T-helper 1 cell treated with Interleukin-12 subunit alpha and Interleukin-12 subunit beta and Interleukin-4 antibody, amounts not matched to agents 30 μg/mL and 1 μg/mL, for 36 hours (primary cell): Measurements from ENCODE around the gene KIF11.
"Not testable (repeated sequence)": the region's sequence is repeated elsewhere in the genome, so short reads cannot be mapped to it uniquely, and the experiment has no call there.

Source experiments
- H3K27ac Mint-ChIP-seq: one replicate; pipeline ENCODE4 v1.8.0; 2021; ENCODE audit warnings: mild to moderate bottlenecking, mixed read lengths
- H3K27me3 Mint-ChIP-seq: one replicate; pipeline ENCODE4 v1.8.0; 2021; ENCODE audit warnings: low read depth, mixed read lengths
- H3K36me3 Mint-ChIP-seq: one replicate; pipeline ENCODE4 v1.8.0; 2021; ENCODE audit warnings: low read depth, mixed read lengths
- H3K4me1 Mint-ChIP-seq: one replicate; pipeline ENCODE4 v1.8.0; 2021; ENCODE audit warnings: low read depth, mixed read lengths
- H3K4me3 Mint-ChIP-seq: one replicate; pipeline ENCODE4 v1.8.0; 2021; ENCODE audit warnings: mild to moderate bottlenecking, moderate library complexity, mixed read lengths
- H3K9me3 Mint-ChIP-seq: one replicate; pipeline ENCODE4 v1.8.0; 2021; ENCODE audit warnings: mixed read lengths

Gene KIF11

DNA sequence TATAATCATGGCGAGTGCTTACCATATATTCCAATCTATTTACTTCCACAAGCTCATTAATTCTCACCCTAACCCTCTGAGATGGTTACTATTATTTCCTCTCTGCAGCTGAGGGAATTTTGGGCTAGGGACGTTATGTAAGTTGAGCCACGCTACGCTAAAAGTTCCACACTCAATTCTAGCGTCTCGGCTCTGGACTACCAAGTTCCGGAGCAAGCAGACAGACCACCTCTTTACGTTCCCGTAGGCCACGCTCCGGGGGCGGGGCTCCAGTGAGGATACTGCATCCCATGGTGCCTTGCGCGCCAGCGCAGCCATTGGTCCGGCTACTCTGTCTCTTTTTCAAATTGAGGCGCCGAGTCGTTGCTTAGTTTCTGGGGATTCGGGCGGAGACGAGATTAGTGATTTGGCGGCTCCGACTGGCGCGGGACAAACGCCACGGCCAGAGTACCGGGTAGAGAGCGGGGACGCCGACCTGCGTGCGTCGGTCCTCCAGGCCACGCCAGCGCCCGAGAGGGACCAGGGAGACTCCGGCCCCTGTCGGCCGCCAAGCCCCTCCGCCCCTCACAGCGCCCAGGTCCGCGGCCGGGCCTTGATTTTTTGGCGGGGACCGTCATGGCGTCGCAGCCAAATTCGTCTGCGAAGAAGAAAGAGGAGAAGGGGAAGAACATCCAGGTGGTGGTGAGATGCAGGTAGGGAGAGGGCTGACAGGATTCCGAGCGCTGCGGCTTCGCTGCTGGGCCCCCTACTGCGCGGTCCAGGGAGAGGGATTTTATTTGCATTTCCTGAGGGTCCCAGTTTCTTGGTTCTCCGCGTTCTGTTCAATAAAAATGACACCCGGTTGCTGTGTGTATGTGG, at the start of gene KIF11:
Gene KIF11 (plus strand): TSS at position 370 of the 858 bp plus-strand sequence. CDS start 246 bp downstream, at position 616.
- H3K27me3 Mint-ChIP-seq = no peaks in the 10 kb centered on the region
- H3K9me3 Mint-ChIP-seq = no peaks in the 10 kb centered on the region
- H3K36me3 Mint-ChIP-seq = peaks cover 6% of the 10 kb centered on the region
- peak within 1 kb of the TSS; percentile 90 for H3K4me3 Mint-ChIP-seq
- H3K27ac Mint-ChIP-seq = peak within 1 kb of the TSS; percentile 98
- peaks cover 50% of the 10 kb centered on the region for H3K4me1 Mint-ChIP-seq

DNA sequence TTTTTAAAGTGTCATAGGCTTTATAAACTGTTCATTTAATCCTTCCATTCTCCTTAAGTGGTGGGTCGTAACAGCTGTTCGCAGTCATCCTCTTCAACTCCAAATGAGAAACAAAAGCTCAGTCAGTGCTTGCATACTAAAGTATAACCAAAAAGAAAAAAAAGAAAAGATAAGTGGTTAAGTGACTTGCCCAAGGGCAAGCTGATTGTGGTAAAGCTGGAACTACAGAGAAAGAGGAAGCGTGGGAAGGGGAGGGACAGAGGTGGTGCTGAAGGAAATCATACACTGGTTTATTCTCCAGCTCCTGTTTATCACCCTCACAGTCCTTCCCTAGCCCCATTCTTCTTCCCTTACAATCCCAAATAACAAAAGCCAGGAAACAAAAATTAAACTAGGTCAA, 48.6 kb upstream of the KIF11 start:
- no peaks in the 10 kb centered on the region for H3K27me3 Mint-ChIP-seq
- no peaks in the 10 kb centered on the region for H3K9me3 Mint-ChIP-seq
- peaks cover 14% of the 10 kb centered on the region for H3K4me1 Mint-ChIP-seq
- peak overlapping the region; percentile 10 for H3K4me3 Mint-ChIP-seq
- peak overlapping the region; percentile 47 for H3K27ac Mint-ChIP-seq
- H3K36me3 Mint-ChIP-seq = no peaks in the 10 kb centered on the region

DNA sequence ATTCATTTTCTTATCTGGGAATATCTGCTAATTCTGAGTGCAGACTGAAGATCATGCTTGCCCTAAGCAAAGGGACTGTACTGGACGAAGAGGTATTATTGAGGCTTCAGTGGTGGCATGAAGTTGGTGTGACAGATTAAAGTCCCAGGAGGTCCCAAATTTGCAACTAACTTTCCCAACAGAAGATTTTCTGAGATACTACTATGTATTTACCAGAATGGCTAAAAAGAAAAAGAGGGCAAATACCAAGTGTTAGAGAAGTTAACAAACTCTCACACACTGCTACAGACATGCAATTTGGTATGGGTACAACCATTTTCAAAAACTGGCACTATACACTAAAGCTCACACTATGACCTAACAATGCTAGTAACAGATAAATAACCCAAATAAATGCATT, 47.4 kb upstream of the KIF11 start:
- peaks cover 14% of the 10 kb centered on the region for H3K4me1 Mint-ChIP-seq
- H3K36me3 Mint-ChIP-seq = no peaks in the 10 kb centered on the region
- H3K4me3 Mint-ChIP-seq = no peak overlapping the region
- H3K9me3 Mint-ChIP-seq = no peaks in the 10 kb centered on the region
- no peaks in the 10 kb centered on the region for H3K27me3 Mint-ChIP-seq
- no peak overlapping the region for H3K27ac Mint-ChIP-seq

DNA sequence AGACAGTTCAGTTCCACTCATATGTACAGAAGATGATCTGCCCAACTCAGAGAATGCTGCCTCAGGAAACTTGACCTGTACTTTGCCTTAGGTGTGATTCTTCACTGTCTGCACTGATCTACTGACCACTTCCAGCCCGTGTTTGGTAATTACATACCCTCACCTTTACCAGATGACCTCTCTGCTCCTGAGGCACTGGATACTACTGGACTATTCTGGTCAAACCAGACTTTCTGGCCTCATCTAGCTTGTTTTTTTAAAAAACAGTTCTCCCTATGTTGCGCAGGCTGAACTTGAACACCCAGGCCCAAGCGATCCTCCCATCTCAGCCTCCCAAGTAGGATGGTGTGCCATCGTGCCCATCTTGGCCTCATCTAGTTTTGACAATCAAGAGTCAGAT, 45.3 kb upstream of the KIF11 start:
- H3K9me3 Mint-ChIP-seq = no peaks in the 10 kb centered on the region
- H3K4me1 Mint-ChIP-seq = peaks cover 14% of the 10 kb centered on the region
- H3K27me3 Mint-ChIP-seq = no peaks in the 10 kb centered on the region
- peaks cover 6% of the 10 kb centered on the region for H3K36me3 Mint-ChIP-seq
- no peak overlapping the region for H3K4me3 Mint-ChIP-seq
- H3K27ac Mint-ChIP-seq = no peak overlapping the region

DNA sequence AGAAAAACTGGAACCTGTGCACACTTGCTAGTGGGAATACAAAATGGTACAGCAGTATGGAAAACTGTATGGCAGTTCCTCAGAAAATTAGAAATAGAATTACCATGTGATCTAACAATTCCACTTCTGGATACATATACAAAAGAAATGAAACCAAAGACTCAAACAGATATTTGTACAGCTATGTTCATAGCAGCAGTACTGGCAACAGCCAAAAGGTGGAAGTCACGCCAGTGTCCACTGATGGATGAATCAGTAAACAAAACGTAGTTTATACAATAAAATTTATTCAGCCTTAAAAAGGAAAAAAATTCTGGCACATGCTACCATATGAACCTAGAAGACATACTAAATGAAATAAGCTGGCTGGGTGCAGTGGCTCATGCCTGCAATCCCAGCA, 42.0 kb upstream of the KIF11 start:
- Mint-ChIP-seq H3K36me3 (peaks cover 29% of the 10 kb centered on the region), H3K27ac (no peak overlapping the region), H3K27me3 (no peaks in the 10 kb centered on the region), H3K9me3 (peaks cover 10% of the 10 kb centered on the region), H3K4me1 (no peaks in the 10 kb centered on the region), H3K4me3 (no peak overlapping the region)

DNA sequence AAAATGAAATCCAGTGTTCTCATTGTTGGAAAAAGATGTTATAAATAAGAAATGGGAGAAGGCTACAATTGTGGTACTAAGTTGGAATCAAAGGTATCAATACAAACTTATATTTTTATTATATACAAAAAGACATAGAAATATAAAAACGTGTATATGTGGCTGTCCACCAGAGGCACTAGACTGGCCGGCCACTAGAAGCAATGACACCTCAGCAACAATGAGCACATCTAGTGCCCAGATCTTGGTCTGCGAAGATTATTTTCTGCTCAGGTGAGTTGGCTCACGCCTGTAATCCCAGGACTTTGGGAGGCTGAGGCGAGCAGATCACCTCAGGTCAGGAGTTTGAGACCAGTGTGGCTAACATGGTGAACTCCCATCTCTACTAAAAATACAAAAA, 40.6 kb upstream of the KIF11 start:
- no peak overlapping the region for H3K27ac Mint-ChIP-seq

DNA sequence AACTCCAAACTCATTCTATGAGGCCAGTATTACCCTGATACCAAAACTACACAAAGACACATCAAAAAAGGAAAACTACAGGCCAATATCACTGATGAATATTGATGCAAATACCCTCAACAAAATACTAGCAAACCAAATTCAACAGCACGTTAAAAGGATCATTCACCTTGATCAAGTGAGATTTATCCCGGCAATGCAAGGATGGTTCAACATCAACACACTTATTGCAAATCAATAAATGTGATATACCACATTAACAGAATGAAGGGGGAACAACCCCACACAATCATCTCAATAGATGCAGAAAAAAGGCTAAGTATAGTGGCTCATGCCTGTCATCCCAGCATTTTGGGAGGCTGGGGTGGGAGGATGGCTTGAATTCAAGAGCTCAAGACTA, 39.0 kb upstream of the KIF11 start:
- H3K27me3 Mint-ChIP-seq = no peaks in the 10 kb centered on the region
- no peaks in the 10 kb centered on the region for H3K4me1 Mint-ChIP-seq
- H3K36me3 Mint-ChIP-seq = peaks cover 43% of the 10 kb centered on the region
- H3K27ac Mint-ChIP-seq = no peak overlapping the region
- no peak overlapping the region for H3K4me3 Mint-ChIP-seq
- peaks cover 10% of the 10 kb centered on the region for H3K9me3 Mint-ChIP-seq

More for the DNA sequence above, 40.6 kb upstream of the KIF11 start:
- peaks cover 35% of the 10 kb centered on the region for H3K36me3 Mint-ChIP-seq
- H3K4me1 Mint-ChIP-seq = no peaks in the 10 kb centered on the region
- peaks cover 10% of the 10 kb centered on the region for H3K9me3 Mint-ChIP-seq
- H3K4me3 Mint-ChIP-seq = no peak overlapping the region
- no peaks in the 10 kb centered on the region for H3K27me3 Mint-ChIP-seq

DNA sequence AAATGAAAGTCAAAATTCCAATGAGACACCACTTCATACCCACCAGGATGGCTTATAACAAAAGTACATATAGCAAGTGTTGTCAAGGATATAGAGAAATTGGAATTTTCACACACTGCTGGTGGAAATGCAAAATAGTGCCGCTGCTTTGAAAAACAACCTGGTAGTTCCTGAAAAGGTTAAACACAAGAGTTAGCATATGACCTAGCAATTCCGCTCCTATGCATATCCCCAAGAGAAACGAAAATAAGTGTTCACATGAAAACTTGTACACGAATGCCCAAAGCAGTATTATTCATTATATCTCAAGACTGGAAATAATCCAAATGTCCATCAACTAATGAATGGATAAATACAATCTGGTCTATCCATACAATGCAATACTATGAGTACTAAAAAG, 33.9 kb upstream of the KIF11 start:
- Mint-ChIP-seq H3K27me3 (no peaks in the 10 kb centered on the region), H3K4me1 (peaks cover 1% of the 10 kb centered on the region), H3K27ac (no peak overlapping the region), H3K36me3 (peaks cover 54% of the 10 kb centered on the region), H3K9me3 (peaks cover 9% of the 10 kb centered on the region), H3K4me3 (no peak overlapping the region)

DNA sequence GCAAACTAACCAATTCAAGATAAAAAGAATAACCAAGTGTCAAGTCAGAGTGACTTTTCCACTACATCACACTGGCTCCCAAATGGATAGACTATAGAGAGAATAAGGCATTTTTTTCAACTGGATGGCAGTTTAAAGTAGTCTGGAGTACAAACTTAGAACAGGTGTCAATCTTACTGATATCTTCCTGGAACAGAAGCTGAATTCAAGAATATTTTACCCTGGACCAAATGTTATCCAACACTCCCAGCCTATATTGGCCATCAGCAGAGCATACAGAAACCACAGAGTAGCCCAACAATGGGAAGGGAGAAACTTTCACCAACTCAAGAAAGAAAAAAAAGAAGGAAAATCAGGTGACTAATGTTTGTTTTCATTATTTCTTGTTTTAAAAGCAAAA, 30.5 kb upstream of the KIF11 start:
- Mint-ChIP-seq H3K27ac (no peak overlapping the region), H3K9me3 (peaks cover 9% of the 10 kb centered on the region), H3K36me3 (peaks cover 43% of the 10 kb centered on the region), H3K27me3 (no peaks in the 10 kb centered on the region), H3K4me3 (no peak overlapping the region), H3K4me1 (peaks cover 7% of the 10 kb centered on the region)

DNA sequence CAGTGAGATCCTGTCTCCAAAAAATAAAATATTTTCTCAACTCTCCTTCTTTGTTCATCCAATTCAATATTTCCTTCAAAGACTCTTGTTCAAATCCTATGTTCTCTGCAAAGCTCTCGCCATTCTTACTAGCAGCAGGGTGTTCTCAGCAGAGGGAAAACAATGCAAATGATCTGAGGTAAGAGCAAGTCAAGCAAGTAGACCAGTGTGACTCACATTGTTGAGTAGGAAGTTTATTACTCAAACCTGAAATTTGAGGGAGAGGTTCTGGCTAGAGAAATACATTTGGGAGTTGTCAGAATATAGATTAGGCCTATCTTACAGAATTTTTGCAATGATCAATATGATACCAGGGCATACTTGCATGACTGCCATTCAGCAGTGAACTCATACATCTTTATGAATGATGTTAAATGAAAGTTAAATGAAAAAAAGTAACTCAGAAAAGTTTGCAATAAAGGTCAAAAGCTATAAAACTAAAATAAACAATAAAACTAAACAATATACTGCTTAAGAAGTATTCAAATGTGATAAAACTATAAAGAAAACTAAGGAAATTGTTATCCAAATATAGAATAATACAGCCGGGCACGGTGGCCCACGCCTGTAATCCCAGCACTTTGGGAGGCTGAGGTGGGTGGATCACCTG, 24.9 kb upstream of the KIF11 start:
- Mint-ChIP-seq H3K4me3 (no peak overlapping the region), H3K9me3 (no peaks in the 10 kb centered on the region), H3K36me3 (peaks cover 25% of the 10 kb centered on the region), H3K27me3 (no peaks in the 10 kb centered on the region), H3K4me1 (peaks cover 29% of the 10 kb centered on the region), H3K27ac (no peak overlapping the region)

DNA sequence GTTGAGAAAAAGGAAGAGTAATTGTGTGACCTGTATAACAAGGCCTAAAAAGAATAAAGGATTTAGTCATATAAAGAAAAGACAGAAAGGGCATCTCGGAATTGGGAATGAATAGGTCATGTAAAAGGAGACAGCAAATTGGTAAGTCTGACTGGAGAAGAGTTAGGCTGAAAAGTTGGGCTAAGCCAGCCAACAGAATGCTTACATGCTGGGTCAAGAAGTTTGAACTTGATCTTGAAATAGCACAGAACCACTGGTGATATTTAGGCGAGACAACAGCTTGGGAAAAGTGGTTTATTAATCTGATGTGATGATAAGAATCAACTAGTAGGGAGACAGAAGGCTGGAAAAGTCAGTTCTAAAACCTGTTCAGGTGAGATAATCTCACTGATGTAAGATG, 23.9 kb upstream of the KIF11 start:
- Mint-ChIP-seq H3K27me3 (no peaks in the 10 kb centered on the region), H3K36me3 (peaks cover 21% of the 10 kb centered on the region)

DNA sequence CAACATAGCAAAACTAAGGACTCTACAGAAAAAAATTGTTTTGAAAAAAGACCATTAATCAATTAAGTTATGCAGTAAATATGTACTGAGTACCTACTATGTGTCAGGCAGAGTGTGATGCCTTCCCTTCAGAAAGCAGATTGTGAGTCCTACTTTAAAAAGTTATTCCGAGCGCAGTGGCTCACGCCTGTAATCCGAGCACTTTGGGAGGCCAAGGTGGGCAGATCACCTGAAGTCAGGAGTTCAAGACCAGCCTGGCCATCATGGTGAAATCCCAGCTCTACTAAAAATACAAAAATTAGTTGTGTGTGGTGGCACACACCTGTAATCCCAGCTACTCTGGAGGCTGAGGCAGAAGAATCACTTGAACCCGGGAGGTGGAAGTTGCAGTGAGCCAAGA, 23.3 kb upstream of the KIF11 start:
- not testable (repeated sequence) for H3K27ac Mint-ChIP-seq, H3K27me3 Mint-ChIP-seq, H3K9me3 Mint-ChIP-seq, H3K4me3 Mint-ChIP-seq
- Mint-ChIP-seq H3K4me1 (peaks cover 30% of the 10 kb centered on the region), H3K36me3 (peaks cover 20% of the 10 kb centered on the region)

More for the DNA sequence above, 23.9 kb upstream of the KIF11 start:
- Mint-ChIP-seq H3K9me3 (no peaks in the 10 kb centered on the region), H3K27ac (no peak overlapping the region), H3K4me3 (no peak overlapping the region), H3K4me1 (peaks cover 27% of the 10 kb centered on the region)

DNA sequence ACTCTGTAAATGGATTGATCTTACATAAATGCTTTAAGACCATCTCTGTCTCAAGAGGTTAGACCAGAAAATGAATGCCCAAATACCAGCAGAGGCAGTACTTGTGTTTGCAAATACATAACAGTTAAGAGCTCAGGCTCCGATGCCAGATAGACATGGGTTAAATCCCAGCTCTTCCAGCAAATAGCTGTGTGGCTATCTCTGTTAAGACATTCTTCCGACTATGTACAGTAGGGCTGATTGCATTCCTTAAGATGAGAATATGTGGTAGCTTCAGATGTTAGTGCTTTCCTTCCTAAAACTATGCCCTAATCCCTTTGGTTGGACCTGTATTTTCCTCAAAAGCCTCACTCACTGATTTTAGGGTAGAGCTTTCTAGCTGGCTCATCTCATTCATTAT, 21.3 kb upstream of the KIF11 start:
- peaks cover 34% of the 10 kb centered on the region for H3K4me1 Mint-ChIP-seq
- peaks cover 15% of the 10 kb centered on the region for H3K36me3 Mint-ChIP-seq
- H3K9me3 Mint-ChIP-seq = no peaks in the 10 kb centered on the region
- H3K4me3 Mint-ChIP-seq = no peak overlapping the region
- no peaks in the 10 kb centered on the region for H3K27me3 Mint-ChIP-seq
- H3K27ac Mint-ChIP-seq = no peak overlapping the region

DNA sequence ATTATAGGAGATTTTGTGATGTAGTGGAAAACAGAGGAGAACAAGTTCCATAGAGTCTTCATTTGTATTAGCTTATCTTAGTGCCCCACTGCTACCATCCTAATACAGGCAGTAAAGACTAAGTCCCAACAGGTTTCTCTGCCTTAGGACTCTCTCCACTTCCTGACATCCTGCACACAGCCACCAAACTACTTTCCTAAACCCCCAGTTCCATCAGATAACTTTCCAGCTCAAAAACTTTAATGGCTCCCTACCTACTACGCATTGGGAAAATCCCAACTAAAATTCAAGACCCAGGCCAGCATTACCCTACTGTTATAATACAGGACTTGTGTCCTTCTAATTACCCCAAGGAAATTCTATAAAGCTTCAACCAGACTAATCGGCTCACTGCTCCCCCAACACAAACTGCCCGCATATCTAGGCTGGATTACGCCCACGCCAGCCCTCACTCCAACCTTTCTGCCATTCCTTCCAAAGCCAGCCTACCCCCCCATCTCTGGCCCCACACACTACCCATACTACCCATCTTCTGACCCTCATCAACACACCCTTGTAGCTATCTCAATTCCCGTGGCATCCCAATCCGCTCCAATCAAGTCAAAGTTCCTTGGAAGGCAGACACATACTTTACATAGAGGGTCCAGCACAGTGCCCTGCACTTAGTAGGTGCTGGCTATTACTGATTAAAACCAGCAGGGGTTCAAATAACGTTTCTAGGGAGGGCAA, 20.4 kb upstream of the KIF11 start:
- Mint-ChIP-seq H3K27ac (peak overlapping the region; percentile 72), H3K4me3 (peak overlapping the region; percentile 74), H3K36me3 (peaks cover 13% of the 10 kb centered on the region), H3K9me3 (no peaks in the 10 kb centered on the region), H3K27me3 (no peaks in the 10 kb centered on the region), H3K4me1 (peaks cover 31% of the 10 kb centered on the region)
